GM23338 (cell line): Measurements from ENCODE around the gene RHOH.

Experiments
- EZH2 ChIP-seq: fragments of 200-600 bp; sonication (generic); IDR thresholded peaks from one replicate; pipeline ENCODE4 v1.8.0; 2017; ENCODE audit warnings: antibody characterized with exemption, mild to moderate bottlenecking, low read depth; ENCODE audit not compliant: unreplicated experiment
- STAT1 ChIP-seq: IDR thresholded peaks from one replicate; pipeline ENCODE4 v1.6.1; 2016; ENCODE audit warnings: antibody characterized with exemption; ENCODE audit not compliant: unreplicated experiment
- TF ChIP-seq, protein P1 (sequence below), 2 experiments: fragments of 200-600 bp in 1 of 2; sonication (generic) in 1 of 2; conservative IDR thresholded peaks; 2 replicates each; pipeline versions ENCODE4 v1.5.1 to v1.6.1; 2016 to 2017; ENCODE audit warnings: antibody characterized with exemption in 2 of 2, low read depth in 2 of 2, mild to moderate bottlenecking in 2 of 2, moderate library complexity in 1 of 2

DNA sequence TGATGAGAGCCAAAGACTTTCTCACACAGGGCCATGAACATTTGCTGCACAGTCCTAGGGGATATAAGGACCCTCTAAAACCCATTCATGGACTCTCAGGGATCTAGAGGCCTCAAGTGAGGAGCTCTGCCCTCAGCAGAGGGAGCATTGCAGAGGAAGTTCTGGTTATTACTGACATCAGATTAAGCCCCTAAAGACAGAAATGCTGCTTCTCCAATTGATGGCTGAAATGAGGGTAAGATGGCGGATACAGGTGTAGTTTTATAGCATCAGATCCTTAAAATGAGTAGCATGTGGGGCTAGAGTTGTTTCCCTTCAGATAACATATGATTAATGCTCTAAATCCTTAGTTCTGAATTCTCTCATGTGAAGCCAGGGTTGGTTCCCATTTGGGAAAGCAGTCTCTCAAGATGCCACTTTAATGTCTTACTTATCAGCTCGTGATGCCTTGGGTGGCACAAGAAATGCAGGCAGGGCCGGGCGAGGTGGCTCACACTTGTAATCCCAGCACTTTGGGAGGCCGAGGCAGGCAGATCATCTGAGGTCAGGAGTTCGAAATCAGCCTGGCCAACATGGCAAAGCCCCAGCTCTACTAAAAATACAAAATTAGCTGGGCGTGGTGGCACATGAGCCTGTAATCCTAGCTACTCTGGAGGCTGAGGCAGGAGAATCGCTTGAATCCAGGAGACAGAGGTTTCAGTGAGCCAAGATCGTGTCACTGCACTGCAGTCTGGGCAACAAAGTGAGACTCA, 7.9 kb downstream of the RHOH start:
- TF ChIP-seq EZH2 (no peak), STAT1 (no peak)
- TF ChIP-seq, protein P1, sequence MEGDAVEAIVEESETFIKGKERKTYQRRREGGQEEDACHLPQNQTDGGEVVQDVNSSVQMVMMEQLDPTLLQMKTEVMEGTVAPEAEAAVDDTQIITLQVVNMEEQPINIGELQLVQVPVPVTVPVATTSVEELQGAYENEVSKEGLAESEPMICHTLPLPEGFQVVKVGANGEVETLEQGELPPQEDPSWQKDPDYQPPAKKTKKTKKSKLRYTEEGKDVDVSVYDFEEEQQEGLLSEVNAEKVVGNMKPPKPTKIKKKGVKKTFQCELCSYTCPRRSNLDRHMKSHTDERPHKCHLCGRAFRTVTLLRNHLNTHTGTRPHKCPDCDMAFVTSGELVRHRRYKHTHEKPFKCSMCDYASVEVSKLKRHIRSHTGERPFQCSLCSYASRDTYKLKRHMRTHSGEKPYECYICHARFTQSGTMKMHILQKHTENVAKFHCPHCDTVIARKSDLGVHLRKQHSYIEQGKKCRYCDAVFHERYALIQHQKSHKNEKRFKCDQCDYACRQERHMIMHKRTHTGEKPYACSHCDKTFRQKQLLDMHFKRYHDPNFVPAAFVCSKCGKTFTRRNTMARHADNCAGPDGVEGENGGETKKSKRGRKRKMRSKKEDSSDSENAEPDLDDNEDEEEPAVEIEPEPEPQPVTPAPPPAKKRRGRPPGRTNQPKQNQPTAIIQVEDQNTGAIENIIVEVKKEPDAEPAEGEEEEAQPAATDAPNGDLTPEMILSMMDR (conservative IDR thresholded peaks at IDR 0.05; ENCODE audit: low read depth in 2 of 2), result no peak
